HEK293 (cell line): ENCODE results near the gene PHKA1.

Experiments
- CTCF ChIA-PET: fragments of 350-600 bp; formaldehyde crosslinking; extraction: SDS; loops from one replicate; lab custom pipeline; 2021; ENCODE audit warnings: antibody characterized with exemption; lab: Yijun Ruan, JAX
- POLR2A ChIA-PET: fragments of 300-600 bp; formaldehyde crosslinking; extraction: SDS; loops from one replicate; lab custom pipeline; 2020; ENCODE audit warnings: antibody characterized with exemption, inconsistent platforms; lab: Yijun Ruan, JAX
- H3K27ac ChIP-seq: fragments of 200-500 bp; sonication (Bioruptor generic); 2 replicates; pipeline ENCODE4 v1.5.1; 2014; ENCODE audit warnings: low read depth, low read length, control low read depth, inconsistent platforms; ENCODE audit errors: extremely low read depth
- H3K36me3 ChIP-seq, 2 experiments: fragments of 200-500 bp in 1 of 2; sonication (Bioruptor generic) in 1 of 2; 1 replicate in 1 of 2; 2 replicates in 1 of 2; pipeline ENCODE4 v1.5.1; 2014 to 2017; ENCODE audit warnings: inconsistent platforms in 2 of 2, low read length in 2 of 2; ENCODE audit not compliant: control insufficient read depth in 2 of 2, insufficient read depth in 1 of 2
- H3K4me1 ChIP-seq: fragments of 200-500 bp; sonication (Bioruptor generic); 2 replicates; pipeline ENCODE4 v1.5.1; 2014; ENCODE audit warnings: mild to moderate bottlenecking, low read length, inconsistent platforms; ENCODE audit not compliant: control insufficient read depth, insufficient read depth
- H3K4me3 ChIP-seq: 2 replicates; pipeline ENCODE4 v1.5.1; 2011; ENCODE audit warnings: low read depth, mild to moderate bottlenecking, control low read depth, low read length, moderate library complexity
- H3K9me3 ChIP-seq: fragments of 200-500 bp; sonication (Bioruptor generic); 2 replicates; pipeline ENCODE4 v1.5.1; 2014; ENCODE audit warnings: low read depth, low read length, inconsistent platforms; ENCODE audit not compliant: control insufficient read depth, insufficient read depth
- BCL11A ChIP-seq: fragments of 450-650 bp; formaldehyde crosslinking; IDR thresholded peaks from 2 replicates; pipeline ENCODE4 v1.5.1; 2016; ENCODE audit warnings: low read depth, missing biosample characterization, missing genetic modification characterization
- GLIS2 ChIP-seq: fragments of 450-650 bp; formaldehyde crosslinking; IDR thresholded peaks from 2 replicates; pipeline ENCODE4 v1.5.1; 2016; ENCODE audit warnings: missing biosample characterization, missing genetic modification characterization
- HOXD13 ChIP-seq: sonication (generic); formaldehyde crosslinking; IDR thresholded peaks from 2 replicates; pipeline ENCODE4 v1.8.0; 2022; ENCODE audit warnings: missing genetic modification reagents, borderline replicate concordance
- KLF10 ChIP-seq: fragments of 450-650 bp; IDR thresholded peaks from 2 replicates; pipeline ENCODE4 v1.5.1; 2018; ENCODE audit warnings: missing biosample characterization, mild to moderate bottlenecking, missing genetic modification characterization
- ZFHX2 ChIP-seq: fragments of 450-650 bp; formaldehyde crosslinking; conservative IDR thresholded peaks from 2 replicates; pipeline ENCODE4 v1.5.1; 2016; ENCODE audit warnings: missing biosample characterization, missing genetic modification characterization
- ZIC2 ChIP-seq: fragments of 450-650 bp; formaldehyde crosslinking; IDR thresholded peaks from 2 replicates; pipeline ENCODE4 v1.5.1; 2016; ENCODE audit warnings: missing biosample characterization, missing genetic modification characterization
- ZNF114 ChIP-seq: fragments of 450-650 bp; formaldehyde crosslinking; IDR thresholded peaks from 2 replicates; pipeline ENCODE4 v1.5.0; 2017; ENCODE audit warnings: missing biosample characterization, missing genetic modification characterization
- ZNF146 ChIP-seq: fragments of 450-650 bp; formaldehyde crosslinking; IDR thresholded peaks from 2 replicates; pipeline ENCODE4 v1.5.1; 2016; ENCODE audit warnings: missing biosample characterization, missing genetic modification characterization
- ZNF280C ChIP-seq: fragments of 450-650 bp; formaldehyde crosslinking; IDR thresholded peaks from 2 replicates; pipeline ENCODE4 v1.5.1; 2016; ENCODE audit warnings: missing biosample characterization, missing genetic modification characterization
- ZNF404 ChIP-seq: fragments of 450-650 bp; formaldehyde crosslinking; IDR thresholded peaks from 2 replicates; pipeline ENCODE4 v1.5.1; 2017; ENCODE audit warnings: missing biosample characterization, missing genetic modification characterization
- ZNF513 ChIP-seq: fragments of 450-650 bp; IDR thresholded peaks from 2 replicates; pipeline ENCODE4 v1.5.1; 2018; ENCODE audit warnings: missing biosample characterization, missing genetic modification characterization
- ZNF544 ChIP-seq: fragments of 450-650 bp; formaldehyde crosslinking; IDR thresholded peaks from 2 replicates; pipeline ENCODE4 v1.5.0; 2017; ENCODE audit warnings: missing biosample characterization, missing genetic modification characterization
- ZNF548 ChIP-seq: fragments of 450-650 bp; formaldehyde crosslinking; IDR thresholded peaks from 2 replicates; pipeline ENCODE4 v1.5.1; 2016; ENCODE audit warnings: missing biosample characterization, missing genetic modification characterization
- ZNF555 ChIP-seq: fragments of 450-650 bp; formaldehyde crosslinking; conservative IDR thresholded peaks from 2 replicates; pipeline ENCODE4 v1.5.1; 2017; ENCODE audit warnings: missing biosample characterization, mild to moderate bottlenecking, missing genetic modification characterization, inconsistent platforms
- ZNF558 ChIP-seq: fragments of 450-650 bp; formaldehyde crosslinking; IDR thresholded peaks from 2 replicates; pipeline ENCODE4 v1.5.1; 2016; ENCODE audit warnings: missing biosample characterization, missing genetic modification characterization
- ZNF585B ChIP-seq: fragments of 450-650 bp; formaldehyde crosslinking; IDR thresholded peaks from 2 replicates; pipeline ENCODE4 v1.5.1; 2016; ENCODE audit warnings: missing biosample characterization, missing genetic modification characterization
- ZNF76 ChIP-seq: fragments of 450-650 bp; formaldehyde crosslinking; IDR thresholded peaks from 2 replicates; pipeline ENCODE4; 2016; ENCODE audit warnings: low read depth, missing biosample characterization, missing genetic modification characterization, borderline replicate concordance
- ZNF777 ChIP-seq: fragments of 450-650 bp; formaldehyde crosslinking; IDR thresholded peaks from 2 replicates; pipeline ENCODE4 v1.5.1; 2017; ENCODE audit warnings: missing biosample characterization, missing genetic modification characterization, borderline replicate concordance
- ZNF785 ChIP-seq: fragments of 450-650 bp; formaldehyde crosslinking; IDR thresholded peaks from 2 replicates; pipeline ENCODE4 v1.5.1; 2016; ENCODE audit warnings: missing biosample characterization, missing genetic modification characterization
- ZNF837 ChIP-seq: fragments of 450-650 bp; formaldehyde crosslinking; IDR thresholded peaks from 2 replicates; pipeline ENCODE4 v1.5.1; 2016; ENCODE audit warnings: missing biosample characterization, missing genetic modification characterization
- TF ChIP-seq, protein P1 (sequence below): fragments of 450-650 bp; formaldehyde crosslinking; IDR thresholded peaks from 2 replicates; pipeline ENCODE4 v1.5.1; 2016; ENCODE audit warnings: missing biosample characterization, missing genetic modification characterization
- TF ChIP-seq, protein P2 (sequence below): IDR thresholded peaks from 2 replicates; pipeline ENCODE4 v1.6.1; 2011; ENCODE audit warnings: mild to moderate bottlenecking, low read depth, low read length, borderline replicate concordance

Gene PHKA1

DNA sequence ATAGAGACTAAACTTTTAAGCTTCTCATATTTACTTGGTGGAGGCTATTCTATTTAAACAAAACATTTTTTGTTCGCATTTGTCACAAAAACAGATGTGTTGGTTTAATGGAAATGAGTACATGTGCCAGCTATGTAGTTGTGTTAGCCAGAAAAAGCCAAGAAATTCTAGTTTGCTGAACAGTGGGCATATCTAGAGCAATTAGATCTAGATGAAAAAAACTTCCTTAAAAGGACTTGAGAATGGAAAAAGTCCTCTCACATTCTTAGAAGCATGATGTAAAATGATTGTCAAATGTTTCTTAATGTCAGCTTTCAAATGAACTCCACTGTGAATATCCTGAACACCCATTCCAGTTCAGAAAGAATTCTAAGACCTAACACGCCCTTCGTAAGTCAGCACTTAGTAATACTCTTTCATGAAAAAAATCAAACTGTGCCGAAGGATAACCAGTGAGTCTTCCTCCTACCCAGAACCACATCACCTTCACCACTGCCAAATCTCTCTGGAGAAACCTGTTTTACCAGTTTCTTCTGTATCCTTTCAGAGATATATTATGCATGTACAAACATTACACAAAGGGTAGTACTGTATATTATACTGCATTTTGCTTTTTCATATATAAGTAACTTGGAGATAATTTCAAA is 28.2 kb downstream of the PHKA1 start (continued):
- no peak for TF ChIP-seq ZIC2 (tag by site-specific recombination)
- TF ChIP-seq ZNF114 (tag by site-specific recombination) = no peak
- no peak for TF ChIP-seq ZNF785 (tag by site-specific recombination)
- TF ChIP-seq ZNF404 (tag by site-specific recombination) = no peak
- no peak for TF ChIP-seq ZNF146
- no peak for TF ChIP-seq GLIS2 (tag by site-specific recombination)
- no peak for TF ChIP-seq ZNF585B
- no peak for TF ChIP-seq ZNF558 (tag by site-specific recombination)
- TF ChIP-seq, protein P1, sequence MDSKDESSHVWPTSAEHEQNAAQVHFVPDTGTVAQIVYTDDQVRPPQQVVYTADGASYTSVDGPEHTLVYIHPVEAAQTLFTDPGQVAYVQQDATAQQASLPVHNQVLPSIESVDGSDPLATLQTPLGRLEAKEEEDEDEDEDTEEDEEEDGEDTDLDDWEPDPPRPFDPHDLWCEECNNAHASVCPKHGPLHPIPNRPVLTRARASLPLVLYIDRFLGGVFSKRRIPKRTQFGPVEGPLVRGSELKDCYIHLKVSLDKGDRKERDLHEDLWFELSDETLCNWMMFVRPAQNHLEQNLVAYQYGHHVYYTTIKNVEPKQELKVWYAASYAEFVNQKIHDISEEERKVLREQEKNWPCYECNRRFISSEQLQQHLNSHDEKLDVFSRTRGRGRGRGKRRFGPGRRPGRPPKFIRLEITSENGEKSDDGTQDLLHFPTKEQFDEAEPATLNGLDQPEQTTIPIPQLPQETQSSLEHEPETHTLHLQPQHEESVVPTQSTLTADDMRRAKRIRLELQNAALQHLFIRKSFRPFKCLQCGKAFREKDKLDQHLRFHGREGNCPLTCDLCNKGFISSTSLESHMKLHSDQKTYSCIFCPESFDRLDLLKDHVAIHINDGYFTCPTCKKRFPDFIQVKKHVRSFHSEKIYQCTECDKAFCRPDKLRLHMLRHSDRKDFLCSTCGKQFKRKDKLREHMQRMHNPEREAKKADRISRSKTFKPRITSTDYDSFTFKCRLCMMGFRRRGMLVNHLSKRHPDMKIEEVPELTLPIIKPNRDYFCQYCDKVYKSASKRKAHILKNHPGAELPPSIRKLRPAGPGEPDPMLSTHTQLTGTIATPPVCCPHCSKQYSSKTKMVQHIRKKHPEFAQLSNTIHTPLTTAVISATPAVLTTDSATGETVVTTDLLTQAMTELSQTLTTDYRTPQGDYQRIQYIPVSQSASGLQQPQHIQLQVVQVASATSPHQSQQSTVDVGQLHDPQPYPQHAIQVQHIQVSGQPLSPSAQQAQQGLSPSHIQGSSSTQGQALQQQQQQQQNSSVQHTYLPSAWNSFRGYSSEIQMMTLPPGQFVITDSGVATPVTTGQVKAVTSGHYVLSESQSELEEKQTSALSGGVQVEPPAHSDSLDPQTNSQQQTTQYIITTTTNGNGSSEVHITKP (tag by site-specific recombination) = no peak

- H3K27ac ChIP-seq = no peak overlapping the region
- H3K9me3 ChIP-seq = no peaks in the 10 kb centered on the region
- ChIA-PET POLR2A (no interaction called here), CTCF (no interaction called here)
- no peaks in the 10 kb centered on the region for H3K4me1 ChIP-seq
- TF ChIP-seq ZNF555 = 0 out of 2 replicates have a peak, but pooled peaks have one; percentile 1
- no peak for TF ChIP-seq ZNF76 (tag by site-specific recombination)
- TF ChIP-seq ZNF544 (tag by site-specific recombination) = no peak
- no peak overlapping the region for H3K4me3 ChIP-seq
- H3K36me3 ChIP-seq = peaks cover 15 to 26% of the 10 kb centered on the region in 2 experiments
These were observed 29.1 kb downstream of the PHKA1 start for GRCh38 chrX:72685018-72685417.

- Histone ChIP-seq H3K4me1 (no peaks in the 10 kb centered on the region), H3K9me3 (no peaks in the 10 kb centered on the region), H3K36me3 (peaks cover 9 to 21% of the 10 kb centered on the region in 2 experiments), H3K27ac (no peak overlapping the region), H3K4me3 (no peak overlapping the region)
- POLR2A ChIA-PET = no interaction called here
- CTCF ChIA-PET = no interaction called here
- TF ChIP-seq HOXD13 (CRISPR knock-in tag) (no peak), ZNF513 (no peak), ZNF280C (tag by site-specific recombination) (no peak), ZFHX2 (tag by site-specific recombination) (no peak), ZNF837 (tag by site-specific recombination) (no peak), ZNF548 (tag by site-specific recombination) (no peak), KLF10 (tag by site-specific recombination) (no peak), BCL11A (tag by site-specific recombination) (no peak), ZNF777 (tag by site-specific recombination) (no peak)
- TF ChIP-seq, protein P2, sequence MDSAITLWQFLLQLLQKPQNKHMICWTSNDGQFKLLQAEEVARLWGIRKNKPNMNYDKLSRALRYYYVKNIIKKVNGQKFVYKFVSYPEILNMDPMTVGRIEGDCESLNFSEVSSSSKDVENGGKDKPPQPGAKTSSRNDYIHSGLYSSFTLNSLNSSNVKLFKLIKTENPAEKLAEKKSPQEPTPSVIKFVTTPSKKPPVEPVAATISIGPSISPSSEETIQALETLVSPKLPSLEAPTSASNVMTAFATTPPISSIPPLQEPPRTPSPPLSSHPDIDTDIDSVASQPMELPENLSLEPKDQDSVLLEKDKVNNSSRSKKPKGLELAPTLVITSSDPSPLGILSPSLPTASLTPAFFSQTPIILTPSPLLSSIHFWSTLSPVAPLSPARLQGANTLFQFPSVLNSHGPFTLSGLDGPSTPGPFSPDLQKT = no peak
These were observed 30.5 kb downstream of the PHKA1 start for GRCh38 chrX:72683631-72684030.
